ENCODE measurements around the gene FUNDC2. TPM values are rescaled to one million over a fixed set of nuclear protein-coding genes. Genes with fewer than 3 reads are reported as not detected.

Gene FUNDC2
- total and polyA plus RNA-seq, 9 donors = 133 to 257 (median 149) TPM

- TF ChIP-seq POLR2A (IDR thresholded peaks at IDR 0.05) (no peak), EP300 (IDR thresholded peaks at IDR 0.05) (no peak), CTCF (IDR thresholded peaks at IDR 0.05) (no peak)
- no peaks in the 10 kb centered on the region for H3K36me3 ChIP-seq
- 80 to 83% (median 80%) methylated on average over 2 of the region's 2 CpGs for WGBS, 3 donors
- no peaks in the 10 kb centered on the region for H3K9me3 ChIP-seq
- intact Hi-C loops (cut with DNase I) = no loop called here
- H3K4me3 ChIP-seq = no peak overlapping the region
- H3K27ac ChIP-seq = no peak overlapping the region
- no peak for DNase-seq
- no peaks in the 10 kb centered on the region for H3K4me1 ChIP-seq (ENCODE audit: insufficient read depth)
- no peaks in the 10 kb centered on the region for H3K27me3 ChIP-seq
Measured at GRCh38 chrX:155105919-155106318, 79.3 kb downstream of the FUNDC2 start.

GRCh38 chrX:155108427-155108826 lies 81.8 kb downstream of the FUNDC2 start:
- intact Hi-C loops (cut with DNase I) = no loop called here
- no peak for TF ChIP-seq CTCF (IDR thresholded peaks at IDR 0.05)
- no peak for TF ChIP-seq EP300 (IDR thresholded peaks at IDR 0.05)
- no peak for TF ChIP-seq POLR2A (IDR thresholded peaks at IDR 0.05)

More at GRCh38 chrX:155108427-155108826, 81.8 kb downstream of the FUNDC2 start:
- H3K9me3 ChIP-seq = no peaks in the 10 kb centered on the region
- no peaks in the 10 kb centered on the region for H3K4me1 ChIP-seq (ENCODE audit: insufficient read depth)
- H3K4me3 ChIP-seq = no peak overlapping the region
- H3K27ac ChIP-seq = no peak overlapping the region
- no peaks in the 10 kb centered on the region for H3K36me3 ChIP-seq
- H3K27me3 ChIP-seq = no peaks in the 10 kb centered on the region
- DNase-seq = no peak

Other genes with a start within 250 kb of the FUNDC2 start
- gene MPP1, start 221.4 kb upstream of the FUNDC2 start, total RNA-seq = 10 to 100 TPM in 6 of 7 donors, 1 to 10 TPM in 1; 9.2 to 25.9 (median 16.2) TPM
- 10 to 100 TPM; 12.5 to 46.9 TPM for gene MPP1, start 221.4 kb upstream of the FUNDC2 start, polyA plus RNA-seq
- not detected for gene SMIM9, start 192.2 kb upstream of the FUNDC2 start, total RNA-seq
- gene SMIM9, start 192.2 kb upstream of the FUNDC2 start, polyA plus RNA-seq = not detected
- 10 to 100 TPM in 4 of 7 donors, 1 to 10 TPM in 3; 2.4 to 24.2 (median 14.9) TPM for gene F8A1, start 140.5 kb upstream of the FUNDC2 start, total RNA-seq
- gene F8A1, start 140.5 kb upstream of the FUNDC2 start, polyA plus RNA-seq = 10 to 100 TPM; 10.7 to 33.0 TPM
- gene F8, start 4.1 kb upstream of the FUNDC2 start, total RNA-seq = 10 to 100 TPM; 15.5 to 77.5 (median 23.9) TPM
- 10 to 100 TPM; 15.3 to 18.9 TPM for gene F8, start 4.1 kb upstream of the FUNDC2 start, polyA plus RNA-seq
- gene CMC4, start 44.3 kb downstream of the FUNDC2 start, total RNA-seq = 10 to 100 TPM in 3 of 7 donors, 1 to 10 TPM in 4; 7.1 to 34.1 (median 9.3) TPM
- gene CMC4, start 44.3 kb downstream of the FUNDC2 start, polyA plus RNA-seq = 10 to 100 TPM in 1 of 2 donors, 1 to 10 TPM in 1; 5.2 to 17.0 TPM
- gene MTCP1, start 44.3 kb downstream of the FUNDC2 start, total RNA-seq = 10 to 100 TPM in 4 of 7 donors, 1 to 10 TPM in 2, under 1 TPM in 1; 0.36 to 29.0 (median 27.3) TPM
- gene MTCP1, start 44.3 kb downstream of the FUNDC2 start, polyA plus RNA-seq = 10 to 100 TPM; 14.0 to 29.0 TPM
- gene BRCC3, start 44.7 kb downstream of the FUNDC2 start, total RNA-seq = 10 to 100 TPM in 5 of 7 donors, 1 to 10 TPM in 2; 4.3 to 15.1 (median 13.3) TPM
- gene BRCC3, start 44.7 kb downstream of the FUNDC2 start, polyA plus RNA-seq = 10 to 100 TPM in 1 of 2 donors, 1 to 10 TPM in 1; 5.9 to 13.9 TPM
- gene VBP1, start 189.6 kb downstream of the FUNDC2 start, total RNA-seq = 10 to 100 TPM; 27.7 to 46.0 (median 34.3) TPM
- 10 to 100 TPM; 27.1 to 37.1 TPM for gene VBP1, start 189.6 kb downstream of the FUNDC2 start, polyA plus RNA-seq
- under 1 TPM; 0.10 to 0.82 (median 0.30) TPM for gene RAB39B, start 237.6 kb downstream of the FUNDC2 start, total RNA-seq
- gene RAB39B, start 237.6 kb downstream of the FUNDC2 start, polyA plus RNA-seq = 1 to 10 TPM in 1 of 2 donors, under 1 TPM in 1; 0.53 to 1.3 TPM

Data from ovary (tissue), 9 donors.